Vagina (tissue), 2 donors: ENCODE results near the gene TBC1D3I.
"Not testable (repeated sequence)": the region's sequence is repeated elsewhere in the genome, so short reads cannot be mapped to it uniquely, and the experiment has no call there.

Experiments
- POLR2A ChIP-seq, 2 donors: fragments of 450-650 bp; IDR thresholded peaks; one replicate each; pipeline ENCODE4 v1.6.1; 2017; ENCODE audit warnings: antibody characterized with exemption in 2 of 2, mild to moderate bottlenecking in 2 of 2, moderate library complexity in 2 of 2
- POLR2AphosphoS5 ChIP-seq, 2 donors: sonication (generic); formaldehyde crosslinking; IDR thresholded peaks; one replicate each; pipeline ENCODE4 v1.9.0; 2017; ENCODE audit warnings: antibody characterized with exemption in 2 of 2, mild to moderate bottlenecking in 2 of 2, low read depth in 1 of 2; ENCODE audit not compliant: insufficient read depth in 1 of 2
- TF ChIP-seq, protein P1 (sequence below), 3 experiments: fragments of 450-650 bp in 2 of 3; fragments of 200-600 bp in 1 of 3; sonication (generic) in 1 of 3; IDR thresholded peaks; one replicate each; pipeline ENCODE4 v1.5.1; 2017 to 2019; ENCODE audit warnings: antibody characterized with exemption in 3 of 3, mild to moderate bottlenecking in 2 of 3, moderate library complexity in 2 of 3

DNA sequence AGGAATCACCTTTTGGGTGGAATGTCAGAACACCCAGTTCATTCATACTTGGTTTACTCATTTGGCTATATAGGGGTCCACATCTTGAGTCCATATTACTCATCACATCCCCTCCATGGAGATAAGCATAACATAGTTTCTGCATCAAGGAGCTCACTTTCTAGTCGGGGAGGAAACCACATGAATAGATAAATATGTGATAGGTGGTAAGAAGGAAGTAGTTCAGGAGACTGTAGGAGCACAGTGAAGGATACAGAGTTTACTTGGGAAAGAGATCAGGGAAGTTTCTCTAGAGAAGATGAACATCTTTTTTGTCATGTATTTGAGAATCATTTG is 57.9 kb downstream of the TBC1D3I start:
- TF ChIP-seq, protein P1, sequence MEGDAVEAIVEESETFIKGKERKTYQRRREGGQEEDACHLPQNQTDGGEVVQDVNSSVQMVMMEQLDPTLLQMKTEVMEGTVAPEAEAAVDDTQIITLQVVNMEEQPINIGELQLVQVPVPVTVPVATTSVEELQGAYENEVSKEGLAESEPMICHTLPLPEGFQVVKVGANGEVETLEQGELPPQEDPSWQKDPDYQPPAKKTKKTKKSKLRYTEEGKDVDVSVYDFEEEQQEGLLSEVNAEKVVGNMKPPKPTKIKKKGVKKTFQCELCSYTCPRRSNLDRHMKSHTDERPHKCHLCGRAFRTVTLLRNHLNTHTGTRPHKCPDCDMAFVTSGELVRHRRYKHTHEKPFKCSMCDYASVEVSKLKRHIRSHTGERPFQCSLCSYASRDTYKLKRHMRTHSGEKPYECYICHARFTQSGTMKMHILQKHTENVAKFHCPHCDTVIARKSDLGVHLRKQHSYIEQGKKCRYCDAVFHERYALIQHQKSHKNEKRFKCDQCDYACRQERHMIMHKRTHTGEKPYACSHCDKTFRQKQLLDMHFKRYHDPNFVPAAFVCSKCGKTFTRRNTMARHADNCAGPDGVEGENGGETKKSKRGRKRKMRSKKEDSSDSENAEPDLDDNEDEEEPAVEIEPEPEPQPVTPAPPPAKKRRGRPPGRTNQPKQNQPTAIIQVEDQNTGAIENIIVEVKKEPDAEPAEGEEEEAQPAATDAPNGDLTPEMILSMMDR (IDR thresholded peaks at IDR 0.05): not testable (repeated sequence)
- not testable (repeated sequence) for TF ChIP-seq POLR2A (IDR thresholded peaks at IDR 0.05); POLR2AphosphoS5 (IDR thresholded peaks at IDR 0.05; ENCODE audit: insufficient read depth in 1 of 2, low read depth in 1 of 2)
